WTC11 (cell line): Measurements from ENCODE around the gene SORL1.

Experiments used
- ATF1 ChIP-seq: sonication (generic); formaldehyde crosslinking; IDR thresholded peaks from 2 replicates; pipeline ENCODE4 v1.8.1; 2023; ENCODE audit warnings: mild to moderate bottlenecking, moderate library complexity, missing genetic modification reagents
- ETV6 ChIP-seq: sonication (generic); formaldehyde crosslinking; IDR thresholded peaks from 2 replicates; pipeline ENCODE4 v1.8.1; 2022; ENCODE audit warnings: mild to moderate bottlenecking, missing genetic modification reagents
- NFE2L1 ChIP-seq: sonication (generic); formaldehyde crosslinking; IDR thresholded peaks from 2 replicates; pipeline ENCODE4 v1.8.1; 2023; ENCODE audit warnings: missing genetic modification reagents
- SMAD3 ChIP-seq: sonication (generic); formaldehyde crosslinking; IDR thresholded peaks from 2 replicates; pipeline ENCODE4 v1.8.0; 2022; ENCODE audit warnings: missing genetic modification reagents, mild to moderate bottlenecking, borderline replicate concordance
- TP53 ChIP-seq: sonication (generic); formaldehyde crosslinking; IDR thresholded peaks from 2 replicates; pipeline ENCODE4 v1.8.1; 2023; ENCODE audit warnings: mild to moderate bottlenecking, missing genetic modification reagents
- ZNF219 ChIP-seq: sonication (generic); formaldehyde crosslinking; IDR thresholded peaks from 2 replicates; pipeline ENCODE4 v1.8.0; 2023; ENCODE audit warnings: missing genetic modification reagents, mild to moderate bottlenecking, borderline replicate concordance
- ZNF423 ChIP-seq: fragments of 250-450 bp; sonication (Bioruptor Pico); IDR thresholded peaks from 2 replicates; pipeline ENCODE4 v2.1.2; 2022; ENCODE audit warnings: mild to moderate bottlenecking, moderate library complexity
- TF ChIP-seq, protein P1 (sequence below): fragments of 200-600 bp; IDR thresholded peaks from 2 replicates; pipeline ENCODE4 v1.8.0; 2022; ENCODE audit warnings: antibody characterized with exemption
- TF ChIP-seq, protein P2 (sequence below): sonication (generic); formaldehyde crosslinking; IDR thresholded peaks from 2 replicates; pipeline ENCODE4 v1.8.1; 2023; ENCODE audit warnings: mild to moderate bottlenecking, missing genetic modification reagents, moderate library complexity
- TF ChIP-seq, protein P3 (sequence below): sonication (generic); formaldehyde crosslinking; IDR thresholded peaks from 2 replicates; pipeline ENCODE4 v1.8.1; 2023; ENCODE audit warnings: mild to moderate bottlenecking, missing genetic modification reagents
- TF ChIP-seq, protein P4 (sequence below): sonication (generic); formaldehyde crosslinking; IDR thresholded peaks from 2 replicates; pipeline ENCODE4 v1.8.0; 2022; ENCODE audit warnings: mild to moderate bottlenecking, missing genetic modification reagents
- TF ChIP-seq, protein P5 (sequence below): sonication (generic); formaldehyde crosslinking; IDR thresholded peaks from 2 replicates; pipeline ENCODE4 v1.8.1; 2023; ENCODE audit warnings: mild to moderate bottlenecking, missing genetic modification reagents, moderate library complexity

DNA sequence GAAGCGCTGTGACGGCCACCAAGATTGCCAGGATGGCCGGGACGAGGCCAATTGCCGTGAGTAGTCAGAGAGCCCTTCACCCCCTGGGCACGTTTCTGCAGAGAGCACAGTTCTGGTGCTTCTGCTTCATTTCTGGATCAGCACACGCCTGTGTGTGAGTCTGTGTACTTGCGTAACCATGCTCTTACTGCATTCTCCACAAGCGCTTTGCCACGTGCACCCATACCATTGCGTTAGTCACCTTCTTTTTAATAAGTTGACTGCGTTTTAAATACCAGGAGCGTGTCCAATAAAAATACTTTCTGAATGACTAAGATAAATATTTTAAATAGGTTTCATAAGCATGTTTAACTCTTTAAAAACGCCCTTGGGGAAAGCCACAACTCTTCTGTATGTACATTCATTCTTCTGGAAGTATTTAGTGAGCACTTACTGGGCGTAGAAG, 143.6 kb downstream of the SORL1 start:
- TF ChIP-seq ATF1 (CRISPR knock-in tag) (no peak), ZNF423 (CRISPR knock-in tag) (no peak), SMAD3 (CRISPR knock-in tag) (no peak), NFE2L1 (CRISPR knock-in tag) (no peak), ETV6 (no peak), ZNF219 (no peak), TP53 (CRISPR knock-in tag) (no peak)
- TF ChIP-seq, protein P1, sequence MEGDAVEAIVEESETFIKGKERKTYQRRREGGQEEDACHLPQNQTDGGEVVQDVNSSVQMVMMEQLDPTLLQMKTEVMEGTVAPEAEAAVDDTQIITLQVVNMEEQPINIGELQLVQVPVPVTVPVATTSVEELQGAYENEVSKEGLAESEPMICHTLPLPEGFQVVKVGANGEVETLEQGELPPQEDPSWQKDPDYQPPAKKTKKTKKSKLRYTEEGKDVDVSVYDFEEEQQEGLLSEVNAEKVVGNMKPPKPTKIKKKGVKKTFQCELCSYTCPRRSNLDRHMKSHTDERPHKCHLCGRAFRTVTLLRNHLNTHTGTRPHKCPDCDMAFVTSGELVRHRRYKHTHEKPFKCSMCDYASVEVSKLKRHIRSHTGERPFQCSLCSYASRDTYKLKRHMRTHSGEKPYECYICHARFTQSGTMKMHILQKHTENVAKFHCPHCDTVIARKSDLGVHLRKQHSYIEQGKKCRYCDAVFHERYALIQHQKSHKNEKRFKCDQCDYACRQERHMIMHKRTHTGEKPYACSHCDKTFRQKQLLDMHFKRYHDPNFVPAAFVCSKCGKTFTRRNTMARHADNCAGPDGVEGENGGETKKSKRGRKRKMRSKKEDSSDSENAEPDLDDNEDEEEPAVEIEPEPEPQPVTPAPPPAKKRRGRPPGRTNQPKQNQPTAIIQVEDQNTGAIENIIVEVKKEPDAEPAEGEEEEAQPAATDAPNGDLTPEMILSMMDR, result no peak
- TF ChIP-seq, protein P2, sequence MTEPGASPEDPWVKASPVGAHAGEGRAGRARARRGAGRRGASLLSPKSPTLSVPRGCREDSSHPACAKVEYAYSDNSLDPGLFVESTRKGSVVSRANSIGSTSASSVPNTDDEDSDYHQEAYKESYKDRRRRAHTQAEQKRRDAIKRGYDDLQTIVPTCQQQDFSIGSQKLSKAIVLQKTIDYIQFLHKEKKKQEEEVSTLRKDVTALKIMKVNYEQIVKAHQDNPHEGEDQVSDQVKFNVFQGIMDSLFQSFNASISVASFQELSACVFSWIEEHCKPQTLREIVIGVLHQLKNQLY (CRISPR knock-in tag), result no peak
- TF ChIP-seq, protein P3, sequence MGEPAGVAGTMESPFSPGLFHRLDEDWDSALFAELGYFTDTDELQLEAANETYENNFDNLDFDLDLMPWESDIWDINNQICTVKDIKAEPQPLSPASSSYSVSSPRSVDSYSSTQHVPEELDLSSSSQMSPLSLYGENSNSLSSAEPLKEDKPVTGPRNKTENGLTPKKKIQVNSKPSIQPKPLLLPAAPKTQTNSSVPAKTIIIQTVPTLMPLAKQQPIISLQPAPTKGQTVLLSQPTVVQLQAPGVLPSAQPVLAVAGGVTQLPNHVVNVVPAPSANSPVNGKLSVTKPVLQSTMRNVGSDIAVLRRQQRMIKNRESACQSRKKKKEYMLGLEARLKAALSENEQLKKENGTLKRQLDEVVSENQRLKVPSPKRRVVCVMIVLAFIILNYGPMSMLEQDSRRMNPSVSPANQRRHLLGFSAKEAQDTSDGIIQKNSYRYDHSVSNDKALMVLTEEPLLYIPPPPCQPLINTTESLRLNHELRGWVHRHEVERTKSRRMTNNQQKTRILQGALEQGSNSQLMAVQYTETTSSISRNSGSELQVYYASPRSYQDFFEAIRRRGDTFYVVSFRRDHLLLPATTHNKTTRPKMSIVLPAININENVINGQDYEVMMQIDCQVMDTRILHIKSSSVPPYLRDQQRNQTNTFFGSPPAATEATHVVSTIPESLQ (CRISPR knock-in tag), result no peak
- TF ChIP-seq, protein P4, sequence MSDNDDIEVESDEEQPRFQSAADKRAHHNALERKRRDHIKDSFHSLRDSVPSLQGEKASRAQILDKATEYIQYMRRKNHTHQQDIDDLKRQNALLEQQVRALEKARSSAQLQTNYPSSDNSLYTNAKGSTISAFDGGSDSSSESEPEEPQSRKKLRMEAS, result no peak
- TF ChIP-seq, protein P5, sequence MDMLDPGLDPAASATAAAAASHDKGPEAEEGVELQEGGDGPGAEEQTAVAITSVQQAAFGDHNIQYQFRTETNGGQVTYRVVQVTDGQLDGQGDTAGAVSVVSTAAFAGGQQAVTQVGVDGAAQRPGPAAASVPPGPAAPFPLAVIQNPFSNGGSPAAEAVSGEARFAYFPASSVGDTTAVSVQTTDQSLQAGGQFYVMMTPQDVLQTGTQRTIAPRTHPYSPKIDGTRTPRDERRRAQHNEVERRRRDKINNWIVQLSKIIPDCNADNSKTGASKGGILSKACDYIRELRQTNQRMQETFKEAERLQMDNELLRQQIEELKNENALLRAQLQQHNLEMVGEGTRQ (CRISPR knock-in tag), result no peak
